Fibroblast of skin of right quadriceps (primary cell): Measurements from ENCODE around the gene SUV39H2.
"Not testable (repeated sequence)": the region's sequence is repeated elsewhere in the genome, so short reads cannot be mapped to it uniquely, and the experiment has no call there.

Experiments used
- DNase-seq: peaks from one replicate; pipeline ENCODE4 v3.0.0-alpha.2; 2013

SUV39H2 gene

GRCh38 chr10:14876764-14877163, 1.9 kb upstream of the SUV39H2 start:
- no peak for DNase-seq

GRCh38 chr10:14879124-14879927, 660 bp downstream of the SUV39H2 start:
- DNase-seq = peak; percentile 16

DNA sequence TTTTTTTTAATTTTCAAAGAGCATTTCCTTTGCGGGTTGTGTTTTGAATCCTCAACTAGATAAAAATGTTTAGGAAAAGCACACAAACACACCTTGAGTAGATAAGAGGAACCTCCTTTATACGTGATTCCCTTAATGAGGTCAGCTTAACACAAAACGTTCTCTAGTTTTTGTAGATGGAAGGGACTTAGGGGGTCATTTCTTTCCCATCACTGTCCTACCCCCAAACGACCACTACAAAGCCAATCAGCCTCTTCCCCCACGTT, 1.2 kb downstream of the SUV39H2 start:
- no peak for DNase-seq

DNA sequence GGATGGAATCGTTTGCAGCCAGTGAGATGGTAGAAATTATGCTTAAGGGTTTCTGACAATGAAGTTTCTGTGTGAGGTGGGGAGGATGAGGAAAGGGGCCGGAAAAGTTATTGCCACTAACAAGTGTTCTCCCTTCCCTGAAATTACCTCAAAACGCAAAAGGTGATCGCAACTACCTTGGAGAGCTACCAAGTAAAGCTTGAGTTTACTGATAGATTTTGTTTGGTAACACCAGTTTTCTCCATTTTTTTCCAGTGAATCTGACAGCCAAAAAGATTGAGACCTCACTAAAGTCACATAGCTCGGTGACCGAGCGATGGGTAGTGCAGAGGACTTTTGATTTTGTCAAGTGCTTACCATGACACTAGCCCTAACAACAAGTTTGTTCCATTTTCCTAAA, 1.6 kb downstream of the SUV39H2 start:
- no peak for DNase-seq

DNA sequence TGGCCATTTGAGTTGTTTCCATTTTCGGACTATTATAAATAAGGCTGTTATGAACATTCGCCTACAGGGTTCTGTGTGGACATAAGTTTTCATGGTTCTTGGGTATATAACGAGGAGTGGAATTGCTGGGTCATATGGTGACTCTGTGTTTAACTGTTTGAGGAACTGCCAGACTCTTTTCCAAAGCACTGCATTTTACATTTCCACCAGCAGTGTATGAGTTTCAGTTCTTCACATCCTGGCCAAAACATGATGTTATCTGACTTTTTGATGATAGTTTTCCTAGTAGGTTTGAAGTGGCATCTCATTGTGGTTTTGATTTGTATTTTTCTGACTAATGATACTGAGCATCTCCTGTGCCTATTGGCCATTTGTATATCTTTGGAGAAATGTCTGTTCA, 5.4 kb downstream of the SUV39H2 start:
- no peak for DNase-seq

DNA sequence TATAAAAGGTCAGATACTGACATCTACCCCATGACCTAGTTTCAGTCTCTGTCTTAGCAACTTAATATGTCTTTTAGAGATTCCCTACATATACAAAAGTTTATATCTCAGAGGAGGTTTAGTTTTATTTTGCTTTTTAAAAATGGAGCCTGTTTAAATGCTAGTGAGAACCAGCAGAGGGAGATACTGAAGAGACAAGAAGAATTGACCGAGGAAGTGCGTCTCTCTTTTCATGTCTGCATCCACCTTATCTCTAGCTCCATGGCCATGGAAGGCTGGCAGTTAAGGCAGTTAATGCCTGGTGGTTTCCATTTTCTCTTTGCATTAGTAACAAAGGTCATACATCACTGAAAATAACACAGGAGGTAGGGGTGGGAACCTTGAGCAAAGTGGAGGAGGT, 10.7 kb downstream of the SUV39H2 start:
- no peak for DNase-seq

DNA sequence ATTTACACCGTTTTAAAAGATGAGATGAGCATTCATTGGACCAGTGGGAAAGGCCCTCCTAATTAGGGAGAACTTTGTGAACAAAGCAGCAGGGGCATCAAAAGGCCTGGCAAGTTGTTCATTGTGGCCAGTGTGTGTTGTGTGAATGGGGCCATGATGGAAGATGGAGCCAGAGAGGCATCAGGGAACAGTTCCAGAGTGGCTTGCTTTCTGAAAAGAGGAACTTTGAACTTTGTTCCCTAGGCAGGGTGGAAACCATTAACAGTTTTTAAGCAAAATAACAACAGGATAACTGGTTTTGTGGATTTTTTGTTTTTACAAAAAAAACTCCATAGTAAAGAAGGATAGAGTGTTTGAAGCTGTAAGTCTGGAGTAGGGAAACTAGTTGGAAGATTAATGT, 12.5 kb downstream of the SUV39H2 start:
- no peak for DNase-seq

- peak; percentile 26 for DNase-seq
These were observed 25.7 kb downstream of the SUV39H2 start for GRCh38 chr10:14904316-14904732.

GRCh38 chr10:14904864-14905263, 26.2 kb downstream of the SUV39H2 start:
- DNase-seq = no peak

DNA sequence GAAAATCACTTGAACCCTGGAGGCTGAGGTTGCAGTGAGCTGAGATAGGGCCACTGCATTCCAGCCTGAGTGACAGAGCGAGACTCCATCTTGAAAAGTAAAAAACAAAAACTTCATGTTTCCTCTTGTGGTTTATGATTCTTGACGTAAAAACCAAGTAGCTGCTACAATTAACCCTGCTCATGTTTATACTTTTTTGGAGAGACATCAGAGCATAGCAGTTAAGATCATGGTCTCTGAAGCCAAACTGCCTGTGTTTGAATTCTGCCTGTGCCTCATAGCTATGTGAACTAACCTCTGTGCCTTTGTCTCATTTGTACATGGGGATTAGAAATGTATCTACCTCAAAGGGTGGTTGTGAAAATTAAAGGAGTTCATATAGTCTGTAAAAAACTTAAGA, 27.2 kb downstream of the SUV39H2 start:
- no peak for DNase-seq

DNA sequence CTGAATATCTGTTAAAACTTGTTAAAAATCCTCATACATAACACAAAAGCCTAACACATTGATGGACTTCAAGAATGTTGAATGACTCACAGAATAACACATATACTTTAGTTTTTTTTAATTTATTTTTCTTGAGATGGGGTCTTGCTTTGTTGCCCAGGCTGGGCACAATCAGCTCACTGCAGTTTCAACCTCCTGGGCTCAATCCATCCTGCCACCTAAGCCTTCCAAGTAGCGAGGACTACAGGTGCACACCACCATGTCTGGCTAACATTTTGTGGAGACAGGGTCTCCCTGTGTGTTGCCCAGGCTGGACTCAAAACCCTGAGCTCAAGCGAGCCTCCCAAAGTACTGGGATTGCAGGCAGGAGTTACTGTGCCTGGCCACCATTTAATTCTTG, 28.1 kb downstream of the SUV39H2 start:
- no peak for DNase-seq

DNA sequence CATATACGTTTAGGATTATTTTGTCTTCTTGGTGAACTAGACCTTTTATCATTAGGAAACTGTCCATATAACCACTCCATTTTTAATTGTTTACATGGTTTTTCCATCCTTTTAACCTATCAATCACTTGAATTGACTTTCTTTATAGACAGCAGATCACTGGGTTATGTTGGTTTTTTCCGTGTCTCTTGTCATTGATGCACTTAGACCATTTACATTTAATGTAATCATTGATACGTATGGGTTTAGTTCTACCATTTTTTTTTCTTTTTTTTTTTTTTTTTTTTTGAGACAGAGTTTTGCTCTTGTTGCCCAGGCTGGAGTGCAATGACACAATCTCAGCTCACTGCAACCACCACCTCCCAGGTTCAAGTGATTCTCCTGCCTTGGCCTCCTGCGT, 28.9 kb downstream of the SUV39H2 start:
- not testable (repeated sequence) for DNase-seq

DNA sequence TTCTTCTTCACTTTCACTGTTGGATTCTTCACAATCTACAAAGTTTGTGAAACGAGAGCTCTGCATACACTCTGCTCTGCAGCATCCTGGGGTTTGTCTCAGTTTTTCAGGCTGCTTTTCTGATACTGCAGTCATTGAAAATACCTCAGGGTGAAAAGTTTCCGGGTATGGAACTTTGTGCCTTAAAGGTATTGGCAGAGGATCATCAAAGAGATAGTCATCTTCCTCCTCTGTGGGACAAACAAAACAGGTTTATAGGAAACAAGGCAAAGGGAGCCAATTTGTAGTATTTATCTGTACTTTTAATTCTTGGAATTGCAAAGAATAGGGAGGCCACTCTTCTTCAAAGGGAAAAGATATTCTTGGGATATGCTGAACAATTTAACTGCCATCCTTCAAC, 30.4 kb downstream of the SUV39H2 start:
- DNase-seq = no peak

- no peak for DNase-seq
These were observed 32.3 kb downstream of the SUV39H2 start for GRCh38 chr10:14910953-14911352.

DNA sequence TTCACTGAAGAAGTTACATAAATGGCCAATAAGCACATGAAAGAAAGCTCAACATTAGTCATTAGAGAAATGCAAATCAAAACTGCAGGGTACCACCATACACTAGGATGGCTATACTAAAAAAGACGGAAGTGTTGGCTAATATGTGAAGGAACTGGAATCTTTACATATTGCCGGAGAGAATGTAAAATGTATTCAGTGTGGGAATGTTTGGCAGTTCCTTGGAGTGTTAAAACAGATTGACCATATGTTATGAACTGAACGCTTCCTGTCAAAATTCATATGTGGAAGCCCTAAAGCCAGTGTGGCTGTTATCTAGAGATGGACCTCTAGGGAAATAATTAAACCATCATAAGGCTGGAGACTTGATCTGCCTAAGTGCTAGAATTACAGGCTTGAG, 33.1 kb downstream of the SUV39H2 start:
- DNase-seq = no peak

DNA sequence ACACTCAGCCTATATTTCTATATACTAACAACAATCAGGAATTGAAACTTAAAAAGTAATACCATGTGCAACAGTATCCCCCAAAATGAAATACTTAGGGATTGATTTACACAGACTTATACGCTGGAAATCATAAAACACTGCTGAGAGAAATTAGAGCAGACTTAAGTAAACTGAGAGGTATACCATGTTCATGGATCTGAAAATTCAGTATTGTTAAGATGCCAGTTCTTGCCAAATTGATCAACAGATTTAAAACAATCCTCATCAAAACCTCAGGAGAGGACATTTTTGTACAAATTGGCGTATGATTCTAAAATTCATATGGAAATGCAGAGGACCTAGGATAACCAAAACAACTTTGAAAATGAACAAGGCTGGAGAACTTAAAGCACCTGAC, 37.9 kb downstream of the SUV39H2 start:
- DNase-seq = no peak

- no peak for DNase-seq
These were observed 39.2 kb downstream of the SUV39H2 start for GRCh38 chr10:14917827-14918226.

GRCh38 chr10:14918964-14919363, 40.3 kb downstream of the SUV39H2 start:
- DNase-seq = no peak

DNA sequence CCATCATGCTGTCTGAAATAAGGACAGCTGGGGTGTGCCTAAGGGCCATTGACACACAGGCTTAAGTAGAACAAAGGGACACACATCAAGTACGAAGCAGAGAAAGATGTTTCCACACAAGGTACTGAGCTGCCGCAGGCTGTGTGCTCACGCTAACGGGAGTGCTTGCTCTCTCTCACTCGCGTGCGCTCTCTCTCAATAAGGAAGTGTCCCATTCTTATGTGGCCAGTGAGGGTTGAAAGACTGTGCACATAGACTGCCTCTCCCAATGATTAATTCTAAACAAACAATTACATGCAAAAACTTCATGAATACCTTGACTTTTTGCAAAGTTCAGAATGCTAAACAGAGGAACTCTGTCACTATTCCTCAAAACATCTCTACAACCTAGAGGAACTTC, 45.3 kb downstream of the SUV39H2 start:
- DNase-seq = no peak

DNA sequence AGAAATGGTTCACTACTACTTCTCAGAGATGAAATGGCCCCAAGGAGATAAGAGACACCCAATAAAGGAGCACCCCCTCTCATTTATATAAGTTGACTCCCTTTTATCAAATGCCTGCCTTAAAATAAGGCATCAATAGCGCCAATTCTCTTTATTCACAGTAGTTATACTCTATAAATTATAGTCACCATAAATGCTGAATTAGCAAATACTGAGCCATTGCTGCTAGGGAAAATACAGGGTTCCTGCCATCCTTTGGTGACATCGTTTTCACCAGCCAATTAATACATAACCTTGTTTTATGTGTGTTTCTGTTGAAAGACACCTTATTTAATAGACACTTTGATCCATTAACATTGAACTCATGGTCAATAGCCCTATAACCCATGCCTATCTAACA, 46.6 kb downstream of the SUV39H2 start:
- DNase-seq = no peak

- DNase-seq = no peak
These were observed 47.4 kb downstream of the SUV39H2 start for GRCh38 chr10:14926061-14926470.

- no peak for DNase-seq
These were observed 48.2 kb downstream of the SUV39H2 start for GRCh38 chr10:14926722-14927416.

DNA sequence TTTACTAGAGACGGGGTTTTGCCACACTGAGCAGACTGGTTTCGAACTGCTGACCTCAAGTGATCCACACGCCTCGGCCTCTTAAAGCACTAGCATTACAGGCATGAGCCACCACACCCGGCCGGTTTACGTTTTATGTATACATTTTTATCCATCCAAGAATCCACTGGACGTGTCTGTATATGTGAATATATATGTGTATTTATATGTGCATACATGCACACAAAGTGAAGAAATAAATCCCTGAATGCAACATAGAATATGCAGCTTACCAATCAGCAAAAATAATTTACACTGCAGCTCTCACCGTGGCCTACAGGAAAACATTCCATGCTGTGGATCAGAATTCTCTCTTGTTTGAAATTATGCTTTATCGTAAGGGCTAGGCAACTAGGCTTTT, 51.9 kb downstream of the SUV39H2 start:
- no peak for DNase-seq

- no peak for DNase-seq
These were observed 57.9 kb downstream of the SUV39H2 start for GRCh38 chr10:14936584-14936983.

DNA sequence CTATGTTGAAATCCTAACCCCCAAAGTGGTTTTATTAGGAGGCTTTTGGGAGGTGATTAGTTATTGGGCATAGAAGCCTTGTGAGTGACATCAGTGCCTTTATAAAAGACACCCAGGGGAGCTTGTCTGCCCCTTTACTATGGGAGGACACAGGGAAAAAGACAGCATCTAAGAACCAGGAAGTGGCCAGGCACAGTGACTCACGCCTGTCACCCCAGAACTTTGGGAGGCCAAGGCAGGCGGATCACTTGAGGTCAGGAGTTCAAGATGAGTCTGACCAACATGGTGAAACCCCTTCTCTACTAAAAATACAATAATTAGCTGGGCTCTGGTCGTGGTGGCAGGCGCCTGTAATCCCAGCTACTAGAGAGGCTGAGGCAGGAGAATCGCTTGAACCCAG, 60.3 kb downstream of the SUV39H2 start:
- not testable (repeated sequence) for DNase-seq
